ENCODE measurements around the gene RGS6.
A peak's percentile ranks its signal among the peaks of the same experiment; 100 is the strongest.
"Not testable (repeated sequence)": the region's sequence is repeated elsewhere in the genome, so short reads cannot be mapped to it uniquely, and the experiment has no call there.

The RGS6 gene

GRCh38 chr14:71932229-71932981 is at the start of gene RGS6:
TSS of gene RGS6 (plus strand) at chr14:71932429.
- DNase-seq, result peak; percentile 44

DNA sequence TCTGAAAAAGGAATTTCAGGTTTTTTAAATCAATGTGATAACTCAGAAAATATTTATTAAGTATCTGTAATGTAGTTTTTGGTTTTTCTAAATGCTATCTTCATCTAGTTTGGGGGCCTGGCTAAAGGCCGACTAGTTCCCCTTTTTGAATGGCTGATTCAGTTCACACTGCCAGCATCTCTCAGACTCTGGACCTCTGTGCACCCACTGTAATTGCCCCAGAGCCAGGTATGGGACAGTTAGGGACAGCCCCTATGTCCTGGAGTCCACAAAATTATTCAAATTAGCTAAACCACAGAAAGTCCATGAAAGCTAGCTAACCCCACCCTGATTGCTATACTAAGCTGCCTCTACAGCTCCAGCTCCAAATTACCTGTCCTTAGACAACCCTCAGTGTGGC is 49.1 kb upstream of the RGS6 start:
- no peak for DNase-seq

- no peak for DNase-seq
These were observed 46.9 kb upstream of the RGS6 start for GRCh38 chr14:71885301-71885700.

DNA sequence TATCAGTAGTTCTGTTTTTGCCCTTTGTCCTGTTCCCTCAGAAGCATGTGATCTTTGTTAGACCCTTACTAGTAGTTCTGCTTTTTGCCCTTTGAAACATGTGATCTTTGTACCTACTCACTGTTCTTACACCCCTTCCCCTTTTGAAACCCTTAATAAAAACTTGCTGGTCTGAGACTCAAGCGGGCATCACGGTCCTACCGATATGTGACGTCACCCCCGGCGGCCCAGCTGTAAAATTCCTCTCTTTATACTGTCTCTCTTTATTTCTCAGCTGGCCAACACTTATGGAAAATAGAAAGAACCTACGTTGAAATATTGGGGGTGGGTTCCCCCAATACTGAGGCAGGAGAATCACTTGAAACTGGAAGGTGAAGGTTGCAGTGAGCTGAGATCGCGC is 44.4 kb upstream of the RGS6 start:
- DNase-seq, result not testable (repeated sequence)

- no peak for DNase-seq
These were observed 41.7 kb upstream of the RGS6 start for GRCh38 chr14:71890541-71890940.

DNA sequence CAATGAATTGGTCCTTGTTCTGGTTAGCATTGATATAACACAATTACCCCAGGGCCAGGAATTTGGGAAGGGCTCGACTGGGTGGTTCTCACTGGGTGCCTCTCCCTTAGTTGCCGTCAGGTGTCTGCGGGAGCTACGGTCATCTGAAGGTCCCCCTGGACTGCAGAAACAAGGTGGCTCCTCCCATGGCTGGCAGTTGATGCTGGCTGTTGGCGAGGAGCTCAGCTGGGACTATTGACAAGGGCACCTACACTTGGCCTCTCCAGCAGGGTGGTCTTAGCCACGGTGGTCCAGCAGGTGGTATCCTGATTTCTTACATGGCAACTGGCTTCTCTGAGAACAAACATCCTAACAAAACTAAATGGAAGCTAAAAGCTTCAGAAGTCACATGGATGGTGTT is 41.0 kb upstream of the RGS6 start:
- no peak for DNase-seq

GRCh38 chr14:71891970-71892369 is 40.3 kb upstream of the RGS6 start:
- no peak for DNase-seq

GRCh38 chr14:71905031-71905430 is 27.2 kb upstream of the RGS6 start:
- DNase-seq, result no peak

GRCh38 chr14:71905860-71906259 is 26.4 kb upstream of the RGS6 start:
- DNase-seq, result peak; percentile 29

DNA sequence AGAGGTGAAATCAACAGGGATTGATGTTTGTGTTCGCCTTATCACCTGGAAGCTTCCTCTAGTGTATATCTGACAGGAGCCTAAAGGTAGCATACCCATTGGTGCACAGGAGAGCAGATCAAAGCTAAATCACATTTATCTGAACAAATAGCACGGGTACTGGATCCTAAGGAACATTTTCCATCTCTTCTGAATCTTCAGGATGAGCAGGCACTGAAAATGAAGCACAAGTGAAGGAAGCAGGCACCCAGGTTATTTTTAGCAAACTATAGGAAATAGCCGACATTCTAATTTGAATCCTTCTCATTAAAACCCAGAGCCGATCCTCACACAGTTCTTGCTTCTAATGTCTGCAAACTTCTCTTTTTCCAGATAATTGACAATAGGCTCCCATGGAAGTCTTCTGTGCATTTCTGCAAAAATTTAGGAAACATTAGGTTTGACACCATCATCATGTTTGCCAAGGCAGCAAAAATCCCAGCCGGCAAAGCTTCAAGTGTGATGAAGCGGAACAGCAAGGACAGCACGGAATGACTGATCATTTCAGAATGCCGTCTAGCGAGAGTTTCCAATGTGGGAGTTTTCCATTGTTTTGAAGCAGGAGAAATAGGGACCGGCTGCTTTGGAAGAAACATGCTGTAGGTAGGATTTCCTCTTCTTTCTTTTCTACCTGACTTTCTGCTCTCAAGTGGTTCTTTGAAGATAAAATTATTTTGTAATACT is 24.3 kb upstream of the RGS6 start:
- DNase-seq, result no peak

DNA sequence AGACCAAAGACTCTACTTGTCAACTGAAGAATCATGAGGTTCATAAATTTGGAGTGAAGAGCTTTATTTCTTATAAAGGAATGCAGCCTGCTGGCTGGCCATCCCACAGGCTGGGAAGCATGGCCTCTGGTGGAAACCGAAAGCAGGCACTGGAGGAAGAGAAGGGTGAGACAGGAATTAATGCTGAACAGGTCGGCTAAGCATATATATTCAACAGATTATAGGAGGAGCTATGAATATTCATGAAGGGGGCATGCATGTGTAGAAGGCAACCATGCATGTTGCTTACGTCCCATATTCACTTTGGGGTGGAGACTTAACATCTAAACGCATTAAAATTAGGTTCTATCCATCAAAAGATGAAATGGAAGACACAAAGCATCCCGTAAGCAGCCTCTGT is 20.6 kb upstream of the RGS6 start:
- DNase-seq, result no peak

GRCh38 chr14:71913342-71913741 is 18.9 kb upstream of the RGS6 start:
- peak; percentile 33 for DNase-seq

DNA sequence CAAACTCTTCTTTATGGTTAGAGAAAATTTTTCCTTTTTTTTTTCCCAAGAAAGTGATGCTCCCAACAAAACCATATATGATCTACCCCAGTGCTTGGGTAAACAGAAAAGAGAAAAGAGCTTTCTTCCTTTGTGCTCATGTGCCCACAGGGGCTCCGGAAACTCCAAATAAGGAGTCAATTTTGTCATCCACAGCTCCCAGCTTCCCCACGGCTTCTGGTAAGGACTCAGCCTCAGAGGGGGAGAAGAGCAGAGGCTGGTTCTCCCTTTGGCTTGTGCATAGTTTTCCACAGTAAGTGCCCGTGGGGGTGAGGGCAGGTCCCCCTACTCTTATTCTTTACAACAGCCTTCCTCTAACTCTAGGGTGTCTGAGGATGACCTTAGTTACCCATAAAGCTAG is 13.3 kb upstream of the RGS6 start:
- DNase-seq, result no peak

DNA sequence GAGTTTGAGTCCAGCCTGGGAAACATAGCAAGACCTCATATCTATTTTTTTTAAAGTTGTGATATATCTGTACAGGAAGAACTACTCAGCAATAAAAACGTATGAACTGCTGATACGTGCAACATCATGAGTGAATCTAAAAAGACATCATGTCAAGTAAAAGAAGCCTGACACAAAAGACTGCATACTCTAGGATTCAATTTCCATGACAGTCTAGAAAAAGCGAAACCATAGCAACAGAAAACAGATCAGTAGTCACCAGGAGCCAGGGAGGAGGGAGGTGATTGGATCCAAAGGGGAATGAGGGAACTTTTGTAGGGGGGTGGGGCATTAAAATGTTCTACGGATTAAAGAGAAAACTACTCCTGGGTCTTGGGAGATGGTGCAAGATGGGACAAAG is 8.7 kb upstream of the RGS6 start:
- no peak for DNase-seq

GRCh38 chr14:71931492-71932228 is 569 bp upstream of the RGS6 start:
- DNase-seq, result peak; percentile 32

- DNase-seq, result peak; percentile 30
These were observed 865 bp downstream of the RGS6 start for GRCh38 chr14:71933001-71933587.

DNA sequence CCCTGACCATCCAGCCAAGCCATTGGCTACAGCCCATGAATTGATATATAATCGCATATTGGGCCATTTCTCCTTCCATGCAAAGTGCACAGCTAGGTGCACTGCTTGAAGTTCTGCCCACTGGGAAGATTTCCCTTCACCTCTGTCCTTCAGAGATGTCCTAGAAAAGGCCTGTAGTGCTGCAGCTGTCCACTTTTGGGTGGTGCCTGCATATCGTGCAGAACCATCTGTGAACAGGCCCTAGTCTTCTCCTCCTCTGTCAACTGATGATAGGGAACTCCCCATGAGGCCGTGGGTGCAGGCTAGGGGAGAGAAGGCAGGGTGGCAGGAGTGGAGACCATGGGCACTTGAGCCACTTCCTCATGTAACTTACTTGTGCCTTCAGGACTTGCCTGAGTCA is 6.0 kb downstream of the RGS6 start:
- not testable (repeated sequence) for DNase-seq

GRCh38 chr14:71939344-71939743 is 7.1 kb downstream of the RGS6 start:
- DNase-seq, result not testable (repeated sequence)

- DNase-seq, result not testable (repeated sequence)
These were observed 8.3 kb downstream of the RGS6 start for GRCh38 chr14:71940500-71940899.

DNA sequence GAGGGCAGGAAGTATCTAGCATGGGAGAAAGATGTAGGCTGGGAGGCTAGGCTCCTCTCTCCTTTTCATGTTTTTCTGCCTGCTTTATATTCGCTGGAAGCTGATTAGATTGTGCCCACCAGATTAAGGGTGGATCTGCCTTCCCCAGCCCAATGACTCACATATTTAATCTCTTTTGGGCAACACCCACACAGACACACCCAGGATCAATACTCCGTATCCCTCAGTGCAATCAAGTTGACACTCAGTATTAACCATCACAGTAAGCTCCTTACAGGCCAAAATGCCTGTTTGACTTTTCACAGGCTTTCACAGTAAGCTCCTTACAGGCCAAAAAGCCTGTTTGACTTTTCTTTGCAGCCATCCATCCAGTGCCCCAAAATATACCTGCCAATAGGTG is 9.4 kb downstream of the RGS6 start:
- not testable (repeated sequence) for DNase-seq

DNA sequence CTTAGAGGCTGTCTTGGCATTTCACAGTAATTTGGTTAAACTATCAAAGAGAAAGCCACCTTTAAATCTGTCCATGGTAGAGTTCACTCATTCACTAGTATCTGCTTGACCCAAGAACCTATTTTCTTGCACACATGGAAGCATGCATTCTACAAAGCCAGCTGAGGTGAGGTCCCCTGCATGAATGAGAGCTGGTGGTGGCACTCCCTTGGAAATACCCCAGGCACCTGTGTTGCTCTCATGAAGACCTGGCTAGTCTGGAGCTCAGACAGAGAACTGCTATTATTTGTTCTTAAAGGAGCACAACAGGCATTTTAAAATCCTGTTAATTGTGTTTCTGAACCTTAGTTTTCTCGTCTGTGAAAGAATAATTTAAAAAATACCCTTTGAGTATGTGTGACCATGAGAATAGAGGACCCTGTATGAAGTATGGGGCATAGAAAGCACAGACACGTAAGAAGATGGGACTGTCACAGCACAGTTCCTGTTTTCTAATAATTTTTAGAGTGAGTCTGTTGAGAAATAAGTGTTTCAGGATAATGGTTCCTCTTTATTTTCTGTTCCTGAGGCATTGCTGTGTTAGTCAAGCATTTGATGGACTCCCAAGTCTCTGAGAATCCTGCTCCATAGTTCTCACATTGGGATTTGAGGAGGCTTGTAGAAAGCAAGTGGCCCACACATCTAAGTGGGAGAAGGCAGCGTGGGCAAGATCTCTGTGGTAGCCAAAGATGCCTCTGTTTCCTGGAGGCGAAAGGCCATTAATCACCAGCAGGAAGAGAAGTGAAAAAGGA is 10.9 kb downstream of the RGS6 start:
- no peak for DNase-seq

DNA sequence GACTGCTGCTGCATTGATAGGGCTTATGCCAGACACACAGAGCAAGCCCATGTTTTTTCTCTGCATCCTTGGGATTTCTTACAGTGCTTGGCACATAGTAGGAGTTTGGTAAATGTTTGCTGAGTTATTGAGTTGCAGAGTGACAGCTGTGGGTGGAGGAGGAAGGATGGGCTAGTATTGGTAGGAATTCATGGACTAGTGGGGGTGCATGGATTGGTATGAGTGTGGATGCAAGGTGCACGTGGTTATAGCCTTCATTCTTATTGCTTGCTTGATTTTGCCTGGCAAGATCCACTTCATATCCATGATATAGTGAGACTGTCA is 11.4 kb downstream of the RGS6 start:
- DNase-seq, result no peak
